LNCaP clone FGC (cell line): Measurements from ENCODE around the gene CSE1L.
A peak's percentile ranks its signal among the peaks of the same experiment; 100 is the strongest.
"Not testable (repeated sequence)": the region's sequence is repeated elsewhere in the genome, so short reads cannot be mapped to it uniquely, and the experiment has no call there.

Source experiments
- DNase-seq: peaks from one replicate; pipeline ENCODE4 v3.0.0-alpha.2; 2011; ENCODE audit warnings: low read depth
- H3K4me3 ChIP-seq: 2 replicates; pipeline ENCODE4 v1.5.1; 2011; ENCODE audit warnings: mild to moderate bottlenecking, low read depth, low read length, control low read depth
- CTCF ChIP-seq: IDR thresholded peaks from 2 replicates; pipeline ENCODE4 v1.5.1; 2012; ENCODE audit warnings: mild to moderate bottlenecking; ENCODE audit not compliant: control insufficient read depth, insufficient read depth; ENCODE audit errors: extremely low read depth

The CSE1L gene

GRCh38 chr20:49024220-49024619, 21.9 kb upstream of the CSE1L start:
- no peak for TF ChIP-seq CTCF
- H3K4me3 ChIP-seq: no peak overlapping the region

DNA sequence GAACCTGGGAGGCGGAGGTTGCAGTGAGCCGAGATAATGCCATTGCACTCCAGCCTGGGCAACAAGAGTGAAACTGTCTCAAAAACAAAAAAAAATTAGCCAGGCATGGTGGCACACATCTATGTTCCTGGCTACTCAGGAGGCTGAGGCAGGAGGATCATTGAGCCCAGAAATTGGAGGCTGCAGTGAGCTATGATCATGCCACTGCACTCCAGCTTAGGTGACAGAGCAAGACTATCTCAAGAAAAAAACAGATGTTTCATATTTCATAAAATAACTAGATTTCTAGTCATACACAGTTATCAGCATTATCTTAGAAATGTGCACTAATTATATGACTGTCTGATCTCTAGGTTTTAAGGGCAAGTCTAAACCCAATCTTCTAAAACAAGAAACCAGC, 17.9 kb upstream of the CSE1L start:
- not testable (repeated sequence) for DNase-seq, H3K4me3 ChIP-seq

More at GRCh38 chr20:49024220-49024619, 21.9 kb upstream of the CSE1L start:
- DNase-seq: no peak

- DNase-seq: no peak
- peak; percentile 34 for TF ChIP-seq CTCF
- H3K4me3 ChIP-seq: no peak overlapping the region
Measured at GRCh38 chr20:49028684-49029083, 17.4 kb upstream of the CSE1L start.

GRCh38 chr20:49029203-49029602, 16.9 kb upstream of the CSE1L start:
- no peak overlapping the region for H3K4me3 ChIP-seq
- no peak for DNase-seq
- TF ChIP-seq CTCF: no peak

GRCh38 chr20:49030954-49031619, 15.0 kb upstream of the CSE1L start:
- H3K4me3 ChIP-seq: no peak overlapping the region
- no peak for TF ChIP-seq CTCF
- no peak for DNase-seq

DNA sequence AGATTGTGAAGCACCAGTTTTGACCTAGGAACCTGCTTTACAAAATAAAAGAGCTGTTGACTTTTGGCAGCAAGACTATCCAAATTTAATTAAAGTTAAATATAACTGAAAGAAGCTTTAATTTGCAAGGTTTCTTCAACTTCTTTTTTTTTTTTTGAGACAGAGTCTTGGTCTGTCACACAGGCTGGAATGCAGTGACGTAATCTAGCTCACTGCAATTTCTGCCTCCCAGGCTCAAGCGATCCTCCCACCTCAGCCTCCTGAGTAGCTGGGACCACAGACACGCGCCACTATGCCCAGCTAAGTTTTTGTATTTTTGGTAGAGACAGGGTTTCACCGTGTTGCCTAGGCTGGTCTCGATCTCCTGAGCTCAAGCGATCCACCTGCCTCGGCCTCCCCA, 13.7 kb upstream of the CSE1L start:
- TF ChIP-seq CTCF: no peak
- H3K4me3 ChIP-seq: no peak overlapping the region
- no peak for DNase-seq

GRCh38 chr20:49034070-49034732, 11.9 kb upstream of the CSE1L start:
- DNase-seq: no peak
- H3K4me3 ChIP-seq: no peak overlapping the region
- no peak for TF ChIP-seq CTCF
